GM21526 (cell line): ENCODE results near the gene NR2F2.

ENCODE experiments used
- ATAC-seq: cut with Tn5 transposase; IDR thresholded peaks from one replicate; pipeline ENCODE4 v1.9.1; 2021; ENCODE audit warnings: moderate library complexity; ENCODE audit not compliant: unreplicated experiment, low FRiP score

Gene NR2F2

GRCh38 chr15:96330450-96331143 is at the start of gene NR2F2:
Gene NR2F2, plus strand, starts transcription at chr15:96330700. Its CDS starts 1,406 bp downstream, at chr15:96332106.
- ATAC-seq, result peak; percentile 86

- no peak for ATAC-seq
Measured at GRCh38 chr15:96285305-96285704, 45.2 kb upstream of the NR2F2 start.

- no peak for ATAC-seq
Measured at GRCh38 chr15:96285729-96286254, 44.7 kb upstream of the NR2F2 start.

GRCh38 chr15:96290679-96291078 is 39.8 kb upstream of the NR2F2 start:
- no peak for ATAC-seq

- no peak for ATAC-seq
Measured at GRCh38 chr15:96292635-96293034, 37.9 kb upstream of the NR2F2 start.

GRCh38 chr15:96293441-96293840 is 37.1 kb upstream of the NR2F2 start:
- no peak for ATAC-seq

- no peak for ATAC-seq
Measured at GRCh38 chr15:96294766-96295165, 35.7 kb upstream of the NR2F2 start.

- ATAC-seq, result no peak
Measured at GRCh38 chr15:96296264-96296663, 34.2 kb upstream of the NR2F2 start.

GRCh38 chr15:96297783-96298182 is 32.7 kb upstream of the NR2F2 start:
- ATAC-seq, result no peak

- no peak for ATAC-seq
Measured at GRCh38 chr15:96298217-96298616, 32.3 kb upstream of the NR2F2 start.

GRCh38 chr15:96300836-96301235 is 29.7 kb upstream of the NR2F2 start:
- no peak for ATAC-seq

- no peak for ATAC-seq
Measured at GRCh38 chr15:96303503-96304056, 26.9 kb upstream of the NR2F2 start.

GRCh38 chr15:96304839-96305238 is 25.7 kb upstream of the NR2F2 start:
- ATAC-seq, result no peak

GRCh38 chr15:96306321-96306720 is 24.2 kb upstream of the NR2F2 start:
- ATAC-seq, result no peak

GRCh38 chr15:96307856-96308394 is 22.6 kb upstream of the NR2F2 start:
- ATAC-seq, result no peak

GRCh38 chr15:96309143-96309660 is 21.3 kb upstream of the NR2F2 start:
- no peak for ATAC-seq

GRCh38 chr15:96311256-96311955 is 19.1 kb upstream of the NR2F2 start:
- ATAC-seq, result no peak

- no peak for ATAC-seq
Measured at GRCh38 chr15:96311956-96312294, 18.6 kb upstream of the NR2F2 start.

- ATAC-seq, result no peak
Measured at GRCh38 chr15:96312641-96313335, 17.7 kb upstream of the NR2F2 start.

- no peak for ATAC-seq
Measured at GRCh38 chr15:96314518-96314917, 16.0 kb upstream of the NR2F2 start.

- ATAC-seq, result no peak
Measured at GRCh38 chr15:96314963-96315362, 15.5 kb upstream of the NR2F2 start.
